ENCODE results near the gene RPL27A. TPM values are rescaled to one million over a fixed set of nuclear protein-coding genes. Genes with fewer than 3 reads are reported as not detected.

RPL27A gene
- total and polyA plus RNA-seq, 7 donors, result 1,472 to 4,200 (median 2,262) TPM

DNA sequence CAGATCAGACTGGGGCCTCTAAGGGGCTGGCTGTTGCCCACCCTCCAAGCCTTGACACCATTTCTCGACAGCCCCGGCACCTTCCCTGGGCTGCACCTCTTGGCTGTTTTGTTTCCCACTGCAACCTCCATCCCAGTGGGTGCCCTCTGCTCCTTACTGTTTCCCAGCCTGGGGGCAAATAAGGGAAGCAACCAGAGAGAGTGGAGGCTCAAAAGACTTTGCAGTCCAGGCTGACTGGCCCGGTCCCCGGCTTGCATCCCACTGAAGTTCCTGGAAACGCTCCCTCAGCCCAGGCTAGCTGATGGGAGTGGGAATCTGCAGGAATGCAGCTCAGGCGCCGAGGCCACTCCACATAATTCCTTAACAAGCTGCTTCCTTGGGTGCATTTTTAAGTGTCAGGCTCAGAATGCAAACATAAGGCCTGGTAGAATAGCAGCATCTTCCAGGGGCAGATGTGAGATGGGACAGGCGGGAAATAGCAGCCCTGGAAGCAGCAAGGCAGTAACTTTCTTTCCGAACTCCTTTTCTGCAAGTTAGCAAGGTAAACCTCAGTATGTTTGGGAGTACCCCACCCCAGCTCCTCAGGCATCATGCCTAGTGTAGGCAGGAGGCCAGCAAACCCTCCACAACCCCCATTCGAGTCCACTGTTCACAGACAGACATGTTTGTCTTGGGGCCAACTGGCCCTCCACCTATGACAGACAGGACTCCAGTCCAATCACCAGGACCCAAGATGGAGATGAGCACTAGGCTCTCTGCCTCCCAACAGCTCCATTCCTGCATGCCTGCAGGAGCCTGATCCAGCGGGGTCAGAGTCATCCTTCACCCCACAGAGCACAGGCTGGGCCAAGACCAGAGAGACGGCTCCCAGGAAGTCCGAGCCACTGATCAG is 39.3 kb downstream of the RPL27A start:
- Histone ChIP-seq H3K9me3 (no peaks in the 10 kb centered on the region), H3K4me3 (no peak overlapping the region), H3K4me1 (peaks cover 0 to 88% (median 85%) of the 10 kb centered on the region in 4 donors), H3K27me3 (no peaks in the 10 kb centered on the region), H3K36me3 (peaks cover 8 to 34% (median 17%) of the 10 kb centered on the region in 4 donors), H3K27ac (peak overlapping the region; percentile 90 to 98 (median 96))
- TF ChIP-seq, protein P1, sequence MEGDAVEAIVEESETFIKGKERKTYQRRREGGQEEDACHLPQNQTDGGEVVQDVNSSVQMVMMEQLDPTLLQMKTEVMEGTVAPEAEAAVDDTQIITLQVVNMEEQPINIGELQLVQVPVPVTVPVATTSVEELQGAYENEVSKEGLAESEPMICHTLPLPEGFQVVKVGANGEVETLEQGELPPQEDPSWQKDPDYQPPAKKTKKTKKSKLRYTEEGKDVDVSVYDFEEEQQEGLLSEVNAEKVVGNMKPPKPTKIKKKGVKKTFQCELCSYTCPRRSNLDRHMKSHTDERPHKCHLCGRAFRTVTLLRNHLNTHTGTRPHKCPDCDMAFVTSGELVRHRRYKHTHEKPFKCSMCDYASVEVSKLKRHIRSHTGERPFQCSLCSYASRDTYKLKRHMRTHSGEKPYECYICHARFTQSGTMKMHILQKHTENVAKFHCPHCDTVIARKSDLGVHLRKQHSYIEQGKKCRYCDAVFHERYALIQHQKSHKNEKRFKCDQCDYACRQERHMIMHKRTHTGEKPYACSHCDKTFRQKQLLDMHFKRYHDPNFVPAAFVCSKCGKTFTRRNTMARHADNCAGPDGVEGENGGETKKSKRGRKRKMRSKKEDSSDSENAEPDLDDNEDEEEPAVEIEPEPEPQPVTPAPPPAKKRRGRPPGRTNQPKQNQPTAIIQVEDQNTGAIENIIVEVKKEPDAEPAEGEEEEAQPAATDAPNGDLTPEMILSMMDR (IDR thresholded peaks at IDR 0.05), result no peak
- peak in 2 of 4 donors; percentile 15 to 35 for TF ChIP-seq POLR2AphosphoS5 (IDR thresholded peaks at IDR 0.05)
- peak; percentile 79 for DNase-seq
- 50 to 61% methylated on average over 13 of the region's 13 CpGs for WGBS, 2 donors
- intact Hi-C loops (cut with DNase I), result no loop called here

GRCh38 chr11:8722809-8723208 is 40.2 kb downstream of the RPL27A start:
- H3K4me1 ChIP-seq, result peaks cover 0 to 88% (median 84%) of the 10 kb centered on the region in 4 donors
- WGBS, 2 donors, result 86 to 90% methylated on average over 3 of the region's 3 CpGs

DNA sequence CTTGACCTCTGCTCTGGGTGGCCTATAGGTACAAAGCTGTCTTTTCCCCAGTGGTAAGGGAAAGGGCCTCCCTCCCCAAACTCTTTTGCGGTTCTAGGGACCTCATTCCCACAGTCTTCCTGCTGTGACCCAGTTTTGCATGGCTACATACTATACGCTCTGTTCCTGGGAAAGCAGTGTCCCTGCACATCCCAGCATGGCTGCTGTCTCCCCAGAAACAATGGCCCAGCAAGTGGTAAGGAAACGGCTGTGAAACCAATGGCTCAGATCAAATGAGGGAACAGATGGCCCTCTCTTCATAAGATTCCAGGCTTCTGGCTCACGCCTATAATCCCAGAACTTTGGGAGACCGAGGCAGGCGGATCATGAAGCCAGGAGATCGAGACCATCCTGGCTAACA is 41.1 kb downstream of the RPL27A start:
- TF ChIP-seq POLR2A (IDR thresholded peaks at IDR 0.05) (no peak), EP300 (IDR thresholded peaks at IDR 0.05) (no peak), POLR2AphosphoS5 (IDR thresholded peaks at IDR 0.05) (no peak)
- TF ChIP-seq, protein P1 (IDR thresholded peaks at IDR 0.05), result no peak
- no peak for DNase-seq
- 91 to 96% methylated on average over 7 of the region's 7 CpGs for WGBS, 2 donors
- Histone ChIP-seq H3K36me3 (peaks cover 8 to 26% (median 13%) of the 10 kb centered on the region in 4 donors), H3K9me3 (no peaks in the 10 kb centered on the region), H3K27me3 (no peaks in the 10 kb centered on the region), H3K27ac (peak overlapping the region; percentile 90 to 98 (median 96)), H3K4me1 (peaks cover 0 to 88% (median 85%) of the 10 kb centered on the region in 4 donors), H3K4me3 (no peak overlapping the region)
- intact Hi-C loops (cut with DNase I), result no loop called here

More at GRCh38 chr11:8722809-8723208, 40.2 kb downstream of the RPL27A start:
- DNase-seq, result no peak
- intact Hi-C loops (cut with DNase I), result no loop called here
- H3K4me3 ChIP-seq, result no peak overlapping the region
- no peaks in the 10 kb centered on the region for H3K27me3 ChIP-seq
- H3K36me3 ChIP-seq, result peaks cover 8 to 26% (median 13%) of the 10 kb centered on the region in 4 donors
- no peak for TF ChIP-seq EP300 (IDR thresholded peaks at IDR 0.05)
- TF ChIP-seq, protein P1 (IDR thresholded peaks at IDR 0.05), result no peak
- TF ChIP-seq POLR2AphosphoS5 (IDR thresholded peaks at IDR 0.05), result no peak
- TF ChIP-seq POLR2A (IDR thresholded peaks at IDR 0.05), result no peak
- H3K27ac ChIP-seq, result peak overlapping the region; percentile 90 to 98 (median 96)
- no peaks in the 10 kb centered on the region for H3K9me3 ChIP-seq

- DNase-seq, result no peak
- no peak for TF ChIP-seq POLR2AphosphoS5 (IDR thresholded peaks at IDR 0.05)
- TF ChIP-seq, protein P1 (IDR thresholded peaks at IDR 0.05), result no peak
- TF ChIP-seq EP300 (IDR thresholded peaks at IDR 0.05), result no peak
- TF ChIP-seq POLR2A (IDR thresholded peaks at IDR 0.05), result no peak
- peaks cover 0 to 88% (median 85%) of the 10 kb centered on the region in 4 donors for H3K4me1 ChIP-seq
- H3K27ac ChIP-seq, result peak overlapping the region; percentile 90 to 98 (median 96)
- WGBS, 2 donors, result 63 to 79% methylated on average over 7 of the region's 7 CpGs
- intact Hi-C loops (cut with DNase I), result loop anchor here (5.0 kb wide), 1 partner anchor 38 kb away; no protein-coding TSS in a partner anchor
- peaks cover 8 to 29% (median 13%) of the 10 kb centered on the region in 4 donors for H3K36me3 ChIP-seq
- H3K4me3 ChIP-seq, result no peak overlapping the region
- no peaks in the 10 kb centered on the region for H3K9me3 ChIP-seq
- no peaks in the 10 kb centered on the region for H3K27me3 ChIP-seq
These were observed 42.1 kb downstream of the RPL27A start for GRCh38 chr11:8724682-8725081.
